CD4-positive, alpha-beta T cell treated with Interleukin-12 subunit alpha and Interleukin-12 subunit beta, for 1 hour (primary cell): ENCODE results near the gene FAM228B.
"Not testable (repeated sequence)": the region's sequence is repeated elsewhere in the genome, so short reads cannot be mapped to it uniquely, and the experiment has no call there.

Source experiments
- DNase-seq: peaks from one replicate; pipeline ENCODE4 v3.0.0-alpha.2; 2020

FAM228B gene

GRCh38 chr2:24123195-24123921 is at the start of gene FAM228B, which contains the start of gene PFN4:
FAM228B (plus strand) TSS chr2:24123469; CDS start chr2:24124362, 893 bp downstream.
PFN4 (minus strand) TSS chr2:24123334; CDS start chr2:24122535, 799 bp downstream.
- DNase-seq, result peak; percentile 61

- DNase-seq, result no peak
Observed at GRCh38 chr2:24073816-24074215, 49.5 kb upstream of the FAM228B start.

GRCh38 chr2:24075259-24075658 is 48.0 kb upstream of the FAM228B start:
- DNase-seq, result no peak

- DNase-seq, result peak; percentile 100
Observed at GRCh38 chr2:24075915-24076848, 47.1 kb upstream of the FAM228B start, which contains the start of gene SF3B6. SF3B6 (minus strand) TSS chr2:24076326; CDS start chr2:24076229, 97 bp downstream.

- DNase-seq, result no peak
Observed at GRCh38 chr2:24076849-24077534, 46.3 kb upstream of the FAM228B start.

GRCh38 chr2:24077535-24077877 is 45.8 kb upstream of the FAM228B start:
- no peak for DNase-seq

GRCh38 chr2:24077879-24078278 is 45.4 kb upstream of the FAM228B start:
- no peak for DNase-seq

- no peak for DNase-seq
Observed at GRCh38 chr2:24080701-24081100, 42.6 kb upstream of the FAM228B start.

GRCh38 chr2:24082787-24083566 is 40.3 kb upstream of the FAM228B start:
- no peak for DNase-seq

GRCh38 chr2:24083567-24084385 is 39.5 kb upstream of the FAM228B start:
- DNase-seq, result peak; percentile 52

GRCh38 chr2:24084386-24085199 is 38.7 kb upstream of the FAM228B start, which contains the start of gene TP53I3:
TP53I3 (minus strand) TSS chr2:24084834; CDS start chr2:24084326, 508 bp downstream.
- peak; percentile 81 for DNase-seq

GRCh38 chr2:24085200-24085489 is 38.1 kb upstream of the FAM228B start:
- no peak for DNase-seq

- no peak for DNase-seq
Observed at GRCh38 chr2:24086241-24086640, 37.0 kb upstream of the FAM228B start.

- no peak for DNase-seq
Observed at GRCh38 chr2:24087032-24087431, 36.2 kb upstream of the FAM228B start.

GRCh38 chr2:24088821-24089359 is 34.4 kb upstream of the FAM228B start:
- DNase-seq, result no peak

- DNase-seq, result not testable (repeated sequence)
Observed at GRCh38 chr2:24093270-24093669, 30.0 kb upstream of the FAM228B start.

- not testable (repeated sequence) for DNase-seq
Observed at GRCh38 chr2:24095171-24095677, 28.0 kb upstream of the FAM228B start.

GRCh38 chr2:24100732-24101131 is 22.5 kb upstream of the FAM228B start:
- not testable (repeated sequence) for DNase-seq

GRCh38 chr2:24101992-24102391 is 21.3 kb upstream of the FAM228B start:
- DNase-seq, result no peak

- DNase-seq, result no peak
Observed at GRCh38 chr2:24102677-24103076, 20.6 kb upstream of the FAM228B start.
